HEK293 (cell line): ENCODE results near the gene TUBB2A.

ENCODE experiments used
- HIC1 ChIP-seq: fragments of 450-650 bp; formaldehyde crosslinking; IDR thresholded peaks from 2 replicates; pipeline ENCODE4 v1.5.1; 2016; ENCODE audit warnings: missing biosample characterization, missing genetic modification characterization
- PATZ1 ChIP-seq: fragments of 450-650 bp; formaldehyde crosslinking; IDR thresholded peaks from 2 replicates; pipeline ENCODE4 v1.5.1; 2016; ENCODE audit warnings: missing biosample characterization, missing genetic modification characterization
- SCRT2 ChIP-seq: fragments of 450-650 bp; formaldehyde crosslinking; IDR thresholded peaks from 2 replicates; pipeline ENCODE4 v1.5.1; 2016; ENCODE audit warnings: missing biosample characterization, missing genetic modification characterization
- SP3 ChIP-seq: fragments of 450-650 bp; formaldehyde crosslinking; IDR thresholded peaks from 2 replicates; pipeline ENCODE4 v1.5.1; 2016; ENCODE audit warnings: missing biosample characterization, missing genetic modification characterization
- WT1 ChIP-seq: fragments of 450-650 bp; formaldehyde crosslinking; IDR thresholded peaks from 2 replicates; pipeline ENCODE4 v1.5.1; 2016; ENCODE audit warnings: missing biosample characterization, missing genetic modification characterization
- ZBTB49 ChIP-seq: fragments of 450-650 bp; formaldehyde crosslinking; IDR thresholded peaks from 2 replicates; pipeline ENCODE4 v1.5.1; 2016; ENCODE audit warnings: missing biosample characterization, missing genetic modification characterization, low read depth
- ZNF114 ChIP-seq: fragments of 450-650 bp; formaldehyde crosslinking; IDR thresholded peaks from 2 replicates; pipeline ENCODE4 v1.5.0; 2017; ENCODE audit warnings: missing biosample characterization, missing genetic modification characterization
- ZNF16 ChIP-seq: fragments of 450-650 bp; formaldehyde crosslinking; IDR thresholded peaks from 2 replicates; pipeline ENCODE4 v1.5.1; 2016; ENCODE audit warnings: low read depth, missing biosample characterization, missing genetic modification characterization
- ZNF174 ChIP-seq: fragments of 450-650 bp; formaldehyde crosslinking; IDR thresholded peaks from 2 replicates; pipeline ENCODE4 v1.5.0; 2017; ENCODE audit warnings: missing biosample characterization, mild to moderate bottlenecking, missing genetic modification characterization
- ZNF214 ChIP-seq: fragments of 450-650 bp; formaldehyde crosslinking; IDR thresholded peaks from 2 replicates; pipeline ENCODE4 v1.5.1; 2017; ENCODE audit warnings: missing biosample characterization, mild to moderate bottlenecking, missing genetic modification characterization, borderline replicate concordance
- ZNF223 ChIP-seq: fragments of 450-650 bp; formaldehyde crosslinking; IDR thresholded peaks from 2 replicates; pipeline ENCODE4 v1.5.1; 2016; ENCODE audit warnings: missing biosample characterization, missing genetic modification characterization
- ZNF324 ChIP-seq: fragments of 450-650 bp; formaldehyde crosslinking; IDR thresholded peaks from 2 replicates; pipeline ENCODE4 v1.5.1; 2016; ENCODE audit warnings: missing biosample characterization, missing genetic modification characterization
- ZNF362 ChIP-seq: fragments of 450-650 bp; formaldehyde crosslinking; IDR thresholded peaks from 2 replicates; pipeline ENCODE4 v1.5.1; 2016; ENCODE audit warnings: missing biosample characterization, missing genetic modification characterization
- ZNF37A ChIP-seq: fragments of 450-650 bp; IDR thresholded peaks from 2 replicates; pipeline ENCODE4 v1.5.1; 2018; ENCODE audit warnings: missing biosample characterization, missing genetic modification characterization
- ZNF416 ChIP-seq: fragments of 450-650 bp; formaldehyde crosslinking; IDR thresholded peaks from 2 replicates; pipeline ENCODE4 v1.5.1; 2016; ENCODE audit warnings: missing biosample characterization, missing genetic modification characterization
- ZNF426 ChIP-seq: fragments of 450-650 bp; formaldehyde crosslinking; IDR thresholded peaks from 2 replicates; pipeline ENCODE4 v1.5.1; 2017; ENCODE audit warnings: missing biosample characterization, missing genetic modification characterization, mild to moderate bottlenecking, inconsistent platforms, moderate library complexity
- ZNF501 ChIP-seq: fragments of 450-650 bp; formaldehyde crosslinking; IDR thresholded peaks from 2 replicates; pipeline ENCODE4 v1.5.1; 2016; ENCODE audit warnings: missing biosample characterization, missing genetic modification characterization
- ZNF548 ChIP-seq: fragments of 450-650 bp; formaldehyde crosslinking; IDR thresholded peaks from 2 replicates; pipeline ENCODE4 v1.5.1; 2016; ENCODE audit warnings: missing biosample characterization, missing genetic modification characterization
- ZNF555 ChIP-seq: fragments of 450-650 bp; formaldehyde crosslinking; conservative IDR thresholded peaks from 2 replicates; pipeline ENCODE4 v1.5.1; 2017; ENCODE audit warnings: missing biosample characterization, mild to moderate bottlenecking, missing genetic modification characterization, inconsistent platforms
- ZNF558 ChIP-seq: fragments of 450-650 bp; formaldehyde crosslinking; IDR thresholded peaks from 2 replicates; pipeline ENCODE4 v1.5.1; 2016; ENCODE audit warnings: missing biosample characterization, missing genetic modification characterization
- ZNF560 ChIP-seq: fragments of 450-650 bp; formaldehyde crosslinking; IDR thresholded peaks from 2 replicates; pipeline ENCODE4 v1.5.1; 2017; ENCODE audit warnings: missing biosample characterization, missing genetic modification characterization, borderline replicate concordance
- ZNF596 ChIP-seq: fragments of 450-650 bp; IDR thresholded peaks from 2 replicates; pipeline ENCODE4 v1.5.0; 2018; ENCODE audit warnings: missing biosample characterization, mild to moderate bottlenecking, missing genetic modification characterization, moderate library complexity
- ZNF600 ChIP-seq: fragments of 450-650 bp; formaldehyde crosslinking; IDR thresholded peaks from 2 replicates; pipeline ENCODE4 v1.5.1; 2016; ENCODE audit warnings: missing biosample characterization, missing genetic modification characterization
- ZNF610 ChIP-seq: fragments of 450-650 bp; formaldehyde crosslinking; IDR thresholded peaks from 2 replicates; pipeline ENCODE4 v1.5.1; 2016; ENCODE audit warnings: missing biosample characterization, missing genetic modification characterization, borderline replicate concordance
- ZNF660 ChIP-seq: fragments of 450-650 bp; IDR thresholded peaks from 2 replicates; pipeline ENCODE4 v1.5.1; 2018; ENCODE audit warnings: missing biosample characterization, mild to moderate bottlenecking, missing genetic modification characterization
- ZNF664 ChIP-seq: fragments of 450-650 bp; formaldehyde crosslinking; IDR thresholded peaks from 2 replicates; pipeline ENCODE4 v1.5.1; 2016; ENCODE audit warnings: missing biosample characterization, missing genetic modification characterization
- ZNF704 ChIP-seq: fragments of 450-650 bp; formaldehyde crosslinking; IDR thresholded peaks from 2 replicates; pipeline ENCODE4 v1.5.1; 2016; ENCODE audit warnings: missing biosample characterization, missing genetic modification characterization
- ZNF776 ChIP-seq: fragments of 450-650 bp; formaldehyde crosslinking; IDR thresholded peaks from 2 replicates; pipeline ENCODE4 v1.5.0; 2017; ENCODE audit warnings: missing biosample characterization, missing genetic modification characterization, borderline replicate concordance
- ZNF777 ChIP-seq: fragments of 450-650 bp; formaldehyde crosslinking; IDR thresholded peaks from 2 replicates; pipeline ENCODE4 v1.5.1; 2017; ENCODE audit warnings: missing biosample characterization, missing genetic modification characterization, borderline replicate concordance
- ZNF785 ChIP-seq: fragments of 450-650 bp; formaldehyde crosslinking; IDR thresholded peaks from 2 replicates; pipeline ENCODE4 v1.5.1; 2016; ENCODE audit warnings: missing biosample characterization, missing genetic modification characterization
- ZSCAN4 ChIP-seq: fragments of 450-650 bp; formaldehyde crosslinking; IDR thresholded peaks from 2 replicates; pipeline ENCODE4 v1.5.1; 2017; ENCODE audit warnings: missing biosample characterization, missing genetic modification characterization

The TUBB2A gene

GRCh38 chr6:3157131-3157933, at the start of gene TUBB2A (continued):
- TF ChIP-seq HIC1 (tag by site-specific recombination) (no peak), ZNF704 (tag by site-specific recombination) (no peak), ZNF777 (tag by site-specific recombination) (no peak), ZNF560 (tag by site-specific recombination) (no peak), SCRT2 (no peak), ZNF426 (tag by site-specific recombination) (no peak), ZNF16 (tag by site-specific recombination) (no peak), ZNF37A (tag by site-specific recombination) (peak; percentile 84), ZNF223 (tag by site-specific recombination) (no peak), SP3 (peak; percentile 48; the same call in 1 of the 2 replicates), ZNF362 (no peak), ZNF660 (tag by site-specific recombination) (0 out of 2 replicates have a peak, but pooled peaks have one; percentile 49), ZNF600 (no peak), ZNF776 (tag by site-specific recombination) (no peak), ZNF555 (tag by site-specific recombination) (no peak), ZNF174 (tag by site-specific recombination) (no peak), ZNF664 (no peak), WT1 (tag by site-specific recombination) (no peak; the same call in 1 of the 2 replicates), ZNF324 (tag by site-specific recombination) (no peak), ZSCAN4 (no peak), ZNF610 (tag by site-specific recombination) (no peak), ZNF596 (tag by site-specific recombination) (no peak), ZNF114 (tag by site-specific recombination) (no peak), ZNF548 (tag by site-specific recombination) (no peak), ZNF416 (tag by site-specific recombination) (no peak), ZNF558 (tag by site-specific recombination) (no peak), ZNF785 (tag by site-specific recombination) (no peak), ZNF501 (tag by site-specific recombination) (no peak), PATZ1 (tag by site-specific recombination) (0 out of 2 replicates have a peak, but pooled peaks have one; percentile 3), ZBTB49 (no peak), ZNF214 (tag by site-specific recombination) (no peak)
